Measurements from ENCODE around the gene ATAD2B.
"Not testable (repeated sequence)": the region's sequence is repeated elsewhere in the genome, so short reads cannot be mapped to it uniquely, and the experiment has no call there.

Gene ATAD2B

GRCh38 chr2:23926750-23927571 is at the start of gene ATAD2B:
Gene ATAD2B (minus strand): TSS chr2:23927123. CDS start chr2:23926770, 353 bp downstream.
- DNase-seq, result peak; percentile 92

DNA sequence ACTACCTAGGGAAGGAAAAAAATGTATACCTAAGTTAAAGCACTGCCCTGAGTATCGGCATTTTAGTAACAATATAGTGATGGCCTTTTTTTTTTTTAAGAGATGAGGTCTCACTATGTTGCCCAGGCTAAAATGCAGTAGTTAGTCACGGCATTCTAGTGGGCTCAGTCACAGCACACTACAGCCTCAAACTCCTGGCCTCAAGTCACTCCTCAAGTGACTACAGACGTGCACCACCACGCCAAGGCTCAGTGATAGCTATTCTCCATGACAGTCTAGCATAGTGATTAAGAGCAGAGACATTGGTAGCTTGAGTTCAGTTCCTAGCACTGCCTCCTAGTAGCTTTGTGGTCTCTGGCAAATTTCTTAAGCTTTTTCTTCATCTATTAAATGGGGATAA is 40.9 kb upstream of the ATAD2B start:
- no peak for DNase-seq

GRCh38 chr2:23954325-23955014 is 27.5 kb upstream of the ATAD2B start:
- no peak for DNase-seq

DNA sequence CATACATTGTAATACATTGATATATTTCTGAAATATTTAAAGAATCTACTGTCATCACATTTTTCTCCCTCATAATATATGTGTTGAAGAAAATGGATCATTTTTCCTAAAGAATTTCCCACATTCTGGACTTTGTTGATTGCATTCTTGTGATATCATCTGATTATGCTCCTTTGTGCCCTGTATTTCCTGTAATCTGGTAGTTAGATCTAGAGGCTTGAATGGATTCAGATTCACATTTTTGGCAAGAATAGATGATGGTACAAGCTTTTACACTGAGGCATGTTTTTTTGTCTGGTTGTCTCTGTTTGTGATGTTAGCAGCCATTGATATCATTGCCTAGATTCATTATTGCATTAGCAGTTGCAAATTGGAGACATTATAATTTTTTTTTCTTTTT is 26.7 kb upstream of the ATAD2B start:
- DNase-seq, result no peak

DNA sequence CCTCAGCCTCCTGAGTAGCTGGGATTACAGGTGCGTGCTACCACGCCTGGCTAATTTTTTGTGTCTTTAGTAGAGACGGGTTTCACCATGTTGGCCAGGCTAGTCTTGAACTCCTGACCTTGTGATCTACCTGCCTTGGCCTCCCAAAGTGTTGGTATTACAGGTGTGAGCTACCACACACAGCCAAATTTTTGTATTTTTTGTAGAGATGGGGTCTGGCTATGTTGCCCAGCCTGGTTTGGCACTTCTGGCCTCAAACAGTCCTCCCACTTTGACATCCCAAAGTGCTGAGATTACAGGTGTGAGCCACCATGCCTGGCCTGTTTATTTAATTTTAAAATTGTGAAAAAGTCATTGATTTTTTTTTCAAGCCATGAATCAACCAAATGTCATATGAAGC is 25.6 kb upstream of the ATAD2B start:
- DNase-seq, result not testable (repeated sequence)

GRCh38 chr2:23947350-23947749 is 20.4 kb upstream of the ATAD2B start:
- no peak for DNase-seq

DNA sequence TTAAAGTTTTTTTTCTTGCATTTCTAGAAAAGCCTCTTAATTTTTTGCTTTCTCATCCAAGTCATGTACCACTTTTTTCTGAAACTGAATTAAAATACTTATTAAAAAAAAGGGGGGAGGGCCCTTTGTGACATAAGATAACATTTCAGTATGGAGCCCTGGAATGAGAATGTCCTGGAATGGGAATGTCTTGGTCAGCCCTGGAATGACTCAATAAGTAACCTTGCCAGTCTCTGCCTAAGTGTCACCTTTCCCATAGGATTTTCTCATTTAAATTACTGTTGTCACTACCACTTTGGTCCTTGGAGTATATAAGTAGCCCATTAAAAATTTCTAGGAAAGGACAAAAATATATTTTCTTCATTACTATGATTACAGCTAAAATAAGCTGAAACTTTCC is 18.1 kb upstream of the ATAD2B start:
- DNase-seq, result no peak

- DNase-seq, result no peak
These were observed 17.6 kb upstream of the ATAD2B start for GRCh38 chr2:23944527-23944926.

GRCh38 chr2:23943666-23944065 is 16.7 kb upstream of the ATAD2B start:
- no peak for DNase-seq

- no peak for DNase-seq
These were observed 14.7 kb upstream of the ATAD2B start for GRCh38 chr2:23941644-23942043.

- DNase-seq, result no peak
These were observed 14.0 kb upstream of the ATAD2B start for GRCh38 chr2:23940718-23941620.

DNA sequence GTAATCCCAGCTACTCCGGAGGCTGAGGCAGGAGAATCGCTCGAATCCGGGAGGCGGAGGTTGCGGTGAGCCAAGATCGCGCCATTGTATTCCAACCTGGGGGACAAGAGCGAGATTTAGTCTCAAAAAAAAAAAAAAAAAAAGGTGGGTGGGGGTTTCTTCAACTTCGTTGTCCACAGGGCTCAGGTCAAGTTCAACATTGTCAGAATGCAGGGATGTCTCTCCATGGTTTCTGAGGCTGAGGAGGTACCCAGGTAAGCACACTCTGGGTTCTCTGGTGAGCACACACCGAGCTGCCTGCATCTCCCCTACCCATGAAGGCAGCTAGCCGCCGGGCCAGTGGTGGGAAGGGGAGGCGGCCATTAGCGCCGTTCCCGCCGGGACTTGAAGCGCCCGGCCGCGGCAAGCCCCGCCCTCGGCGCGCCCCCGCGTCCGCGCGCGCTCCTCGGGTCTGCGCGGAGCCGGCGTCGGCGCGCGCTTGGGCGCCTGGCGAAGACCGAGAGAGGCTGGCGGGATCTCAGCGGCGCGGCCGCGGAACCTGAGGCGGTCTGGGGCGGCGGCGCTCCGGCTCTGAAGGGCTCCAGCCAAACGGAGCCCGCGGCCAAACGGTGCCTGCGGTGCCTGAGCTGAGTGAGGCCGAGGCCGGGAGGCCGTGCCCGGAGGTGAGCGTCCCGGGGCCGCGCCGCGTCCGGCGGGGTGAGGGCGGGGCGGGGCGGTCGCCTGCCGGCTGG is 13.2 kb upstream of the ATAD2B start, which contains the start of gene UBXN2A:
Gene UBXN2A, plus strand, starts transcription at position 477 of the 731 bp plus-strand sequence. CDS start 17,852 bp downstream, outside the sequence.
- peak; percentile 70 for DNase-seq

- no peak for DNase-seq
These were observed 7.3 kb upstream of the ATAD2B start for GRCh38 chr2:23934259-23934658.

DNA sequence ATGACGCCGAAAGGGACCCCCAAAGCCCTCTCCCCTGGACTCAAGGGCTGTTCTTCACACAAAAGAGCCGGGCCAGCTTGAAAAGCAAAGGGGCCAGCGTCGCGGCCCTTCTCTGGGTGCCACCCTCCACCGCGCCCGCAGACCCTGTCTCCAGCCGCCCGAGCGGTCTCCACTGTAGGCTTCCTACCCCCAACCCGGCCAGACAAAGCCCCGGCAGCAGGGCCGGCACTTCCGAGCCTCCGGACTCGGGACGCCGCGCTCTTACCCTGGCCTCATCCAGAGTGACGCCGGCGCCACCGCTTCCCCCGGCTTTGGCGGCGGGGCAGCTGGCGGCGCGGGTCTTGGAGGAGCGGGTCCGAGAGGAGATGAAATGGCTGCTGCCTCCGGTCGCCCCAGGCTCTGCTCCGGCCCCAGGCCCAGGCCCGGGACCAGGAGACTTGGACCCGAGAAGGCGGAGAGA is 603 bp downstream of the ATAD2B start:
- DNase-seq, result peak; percentile 19

DNA sequence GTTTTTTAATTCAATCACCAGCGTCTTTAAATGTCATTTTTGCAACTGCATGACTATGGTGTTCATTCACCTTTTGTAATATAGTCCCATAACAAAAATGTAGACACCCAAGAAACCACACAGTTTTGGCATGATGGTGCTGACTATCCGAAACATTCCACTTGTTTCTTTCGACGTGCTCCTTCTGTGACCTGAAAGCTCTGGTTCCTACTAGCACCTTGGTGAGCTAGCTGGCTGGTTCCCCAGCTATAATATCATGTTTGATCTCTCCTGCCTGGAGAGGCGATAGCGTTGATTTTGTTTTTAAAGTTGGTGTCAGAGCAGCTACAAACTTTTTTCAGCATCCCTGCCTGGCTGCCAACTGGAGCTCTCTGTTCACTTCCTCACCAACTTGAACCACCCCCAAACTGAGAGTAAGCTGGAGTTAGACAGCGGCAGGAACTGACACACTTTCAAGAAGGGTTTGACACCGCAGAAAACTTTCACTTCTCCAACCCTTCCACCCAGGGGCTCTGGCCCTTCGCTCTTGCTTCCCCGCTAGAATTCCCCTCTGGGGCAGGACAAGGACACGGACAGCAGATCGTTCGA is 1.1 kb downstream of the ATAD2B start:
- DNase-seq, result peak; percentile 50

- no peak for DNase-seq
These were observed 2.1 kb downstream of the ATAD2B start for GRCh38 chr2:23924589-23925359.

DNA sequence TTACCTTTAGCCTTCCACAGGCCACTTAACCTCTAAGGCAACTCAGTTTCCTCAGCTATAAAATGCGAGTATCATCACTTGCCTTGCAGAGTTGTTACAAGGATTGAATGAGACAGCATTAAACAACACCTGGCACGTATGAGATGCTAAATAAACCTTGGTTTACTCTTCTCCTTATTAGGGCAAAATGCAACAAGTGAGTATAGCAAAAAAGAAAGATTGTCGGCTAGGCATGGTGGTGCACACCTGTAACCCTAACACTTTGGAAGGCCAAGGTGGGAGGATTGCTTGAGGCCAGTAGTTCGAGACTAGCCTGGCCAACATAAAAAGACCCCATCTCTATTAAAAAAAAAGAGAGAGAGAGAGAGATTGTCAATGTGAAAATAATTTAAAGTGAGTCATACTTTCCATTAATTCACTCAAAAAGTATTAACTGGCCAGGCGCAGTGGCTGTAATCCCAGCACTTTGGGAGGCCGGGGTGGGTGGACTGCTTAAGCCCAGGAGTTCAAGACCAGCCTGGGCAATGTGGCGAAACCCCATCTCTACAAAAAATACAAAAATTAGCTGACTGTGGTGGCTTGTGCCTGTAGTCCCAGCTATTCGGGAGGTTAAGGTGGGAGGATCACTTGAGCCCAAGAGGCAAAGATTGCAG is 8.0 kb downstream of the ATAD2B start:
- DNase-seq, result no peak

DNA sequence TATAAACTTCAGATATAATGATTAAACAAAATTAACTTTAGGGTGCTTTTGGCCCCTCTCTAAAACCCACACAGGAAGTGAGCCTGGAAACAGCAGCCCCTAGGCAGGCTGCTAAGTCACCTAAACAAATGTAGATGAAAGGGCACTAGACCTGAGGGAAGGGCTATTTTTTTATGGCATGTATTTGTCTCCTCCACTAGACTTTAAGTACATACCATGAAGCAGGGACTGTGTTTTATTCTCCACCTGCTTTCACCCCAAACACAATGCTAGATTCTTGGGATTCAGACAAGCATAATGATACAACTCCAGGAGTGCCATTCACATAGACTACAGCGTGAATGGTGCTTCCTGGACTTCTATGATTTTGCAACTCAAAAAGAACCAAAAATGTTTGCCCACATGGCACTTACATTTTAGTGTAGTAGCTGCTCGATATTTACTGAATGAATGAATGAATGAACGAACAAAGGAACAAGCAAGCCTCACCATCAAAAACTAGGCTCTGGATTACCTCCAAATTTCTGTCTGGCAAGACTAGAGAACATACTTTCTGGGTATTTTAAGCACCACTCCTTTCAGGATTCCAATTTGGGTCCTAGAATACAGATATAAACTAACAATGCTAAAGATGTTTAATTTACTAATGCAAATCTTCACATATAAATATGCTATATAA is 10.1 kb downstream of the ATAD2B start:
- DNase-seq, result no peak

DNA sequence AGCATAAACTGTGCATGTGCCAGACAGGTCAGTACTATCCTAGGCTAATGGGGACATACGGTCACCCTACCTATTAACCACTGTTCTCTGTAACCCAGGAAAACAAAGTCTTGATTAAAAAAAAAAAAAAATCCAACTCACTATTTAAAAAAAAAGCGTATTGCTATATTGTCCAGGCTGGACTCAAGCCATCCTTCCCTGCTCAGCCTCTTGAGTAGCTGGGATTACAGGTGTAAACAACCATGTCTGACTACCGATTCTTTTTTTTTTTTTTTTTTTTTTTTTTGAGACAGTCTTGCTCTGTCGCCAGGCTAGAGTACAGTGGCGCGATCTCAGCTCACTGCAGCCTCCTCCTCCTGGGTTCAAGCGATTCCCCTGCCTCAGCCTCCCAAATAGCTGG is 11.6 kb downstream of the ATAD2B start:
- DNase-seq, result no peak

DNA sequence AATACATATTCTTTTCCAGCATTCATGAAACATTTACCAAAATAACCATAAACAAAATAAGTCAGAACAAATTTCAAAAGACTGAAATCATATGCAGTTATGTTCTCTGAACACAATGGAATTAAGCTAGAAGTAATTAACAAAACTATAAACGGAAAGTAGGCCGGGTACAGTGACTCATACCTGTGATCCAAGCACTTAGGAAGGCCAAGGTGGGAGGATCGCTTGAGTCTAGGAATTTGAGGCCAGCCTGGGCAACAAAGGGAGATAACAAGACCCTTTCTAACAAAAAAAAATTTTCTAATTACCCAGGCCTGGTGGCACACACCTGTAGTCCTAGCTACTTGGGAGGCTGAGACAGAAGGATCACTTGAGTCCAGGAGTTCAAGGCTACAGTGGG is 14.9 kb downstream of the ATAD2B start:
- no peak for DNase-seq

All from activated effector memory CD4-positive, alpha-beta T cell treated with Interleukin-2 at 50 U/mL for 16 hours (primary cell).